Measurements from ENCODE around the gene PTPN13. TPM values are rescaled to one million over a fixed set of nuclear protein-coding genes. Genes with fewer than 3 reads are reported as not detected.
A peak's percentile ranks its signal among the peaks of the same experiment; 100 is the strongest.

Gene PTPN13
- total RNA-seq, 2 donors from 2014 or later, result 9.1 to 26.7 TPM

DNA sequence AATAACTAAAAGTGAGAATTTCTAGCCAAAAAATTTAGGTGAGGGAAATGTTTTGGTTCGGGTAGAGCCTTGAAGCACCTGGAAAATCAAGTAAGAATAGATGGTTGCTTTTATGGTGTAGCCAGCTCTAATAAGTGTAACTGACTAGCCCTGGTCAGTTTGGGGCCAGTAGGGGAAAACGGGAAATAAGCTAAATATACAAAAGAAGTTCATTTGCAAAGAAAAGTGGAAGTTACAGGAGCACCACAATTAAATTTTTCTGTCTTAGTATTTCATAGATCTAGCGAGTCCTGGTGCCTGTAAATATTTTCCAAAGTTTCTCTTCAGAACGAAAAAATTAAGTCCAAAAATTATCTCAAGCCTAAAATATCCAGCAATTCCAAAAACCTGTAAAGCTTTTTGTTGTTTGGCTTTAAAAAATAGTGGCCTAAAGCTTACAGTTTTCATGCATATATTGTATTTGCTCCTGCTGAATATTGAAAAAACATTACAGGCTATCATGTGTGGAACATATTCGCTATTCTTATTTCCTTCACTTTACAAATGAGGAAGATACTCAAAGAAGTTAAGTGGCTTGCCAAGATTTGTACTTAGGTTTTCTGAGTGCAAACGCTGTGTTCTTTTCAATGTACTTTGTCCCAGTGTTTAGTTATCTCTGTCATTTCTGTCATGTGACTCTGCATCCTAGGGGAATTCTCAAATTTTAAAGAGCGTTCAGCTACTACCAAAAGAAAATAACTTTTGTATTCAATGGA lies 7.3 kb upstream of the PTPN13 start:
- Histone ChIP-seq H3K4me3 (no peak overlapping the region), H3K36me3 (replicated peaks in 1 of 2; ENCODE audit: insufficient read depth in 1 of 2, low read depth in 2 of 2) (no peaks in the 10 kb centered on the region), H3K4me1 (no peaks in the 10 kb centered on the region), H3K9me3 (no peaks in the 10 kb centered on the region), H3K27me3 (no peaks in the 10 kb centered on the region), H3K27ac (peak overlapping the region in 1 of 4 donors; percentile 2)
- ATAC-seq (no peak), DNase-seq (no peak)
- no peak for TF ChIP-seq POLR2A (IDR thresholded peaks at IDR 0.05)
- TF ChIP-seq, protein P1, sequence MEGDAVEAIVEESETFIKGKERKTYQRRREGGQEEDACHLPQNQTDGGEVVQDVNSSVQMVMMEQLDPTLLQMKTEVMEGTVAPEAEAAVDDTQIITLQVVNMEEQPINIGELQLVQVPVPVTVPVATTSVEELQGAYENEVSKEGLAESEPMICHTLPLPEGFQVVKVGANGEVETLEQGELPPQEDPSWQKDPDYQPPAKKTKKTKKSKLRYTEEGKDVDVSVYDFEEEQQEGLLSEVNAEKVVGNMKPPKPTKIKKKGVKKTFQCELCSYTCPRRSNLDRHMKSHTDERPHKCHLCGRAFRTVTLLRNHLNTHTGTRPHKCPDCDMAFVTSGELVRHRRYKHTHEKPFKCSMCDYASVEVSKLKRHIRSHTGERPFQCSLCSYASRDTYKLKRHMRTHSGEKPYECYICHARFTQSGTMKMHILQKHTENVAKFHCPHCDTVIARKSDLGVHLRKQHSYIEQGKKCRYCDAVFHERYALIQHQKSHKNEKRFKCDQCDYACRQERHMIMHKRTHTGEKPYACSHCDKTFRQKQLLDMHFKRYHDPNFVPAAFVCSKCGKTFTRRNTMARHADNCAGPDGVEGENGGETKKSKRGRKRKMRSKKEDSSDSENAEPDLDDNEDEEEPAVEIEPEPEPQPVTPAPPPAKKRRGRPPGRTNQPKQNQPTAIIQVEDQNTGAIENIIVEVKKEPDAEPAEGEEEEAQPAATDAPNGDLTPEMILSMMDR (IDR thresholded peaks at IDR 0.05), result no peak
- 47 to 65% methylated on average over 7 of the region's 7 CpGs for WGBS, 2 donors
- intact Hi-C loops (cut with DNase I), result no loop called here

DNA sequence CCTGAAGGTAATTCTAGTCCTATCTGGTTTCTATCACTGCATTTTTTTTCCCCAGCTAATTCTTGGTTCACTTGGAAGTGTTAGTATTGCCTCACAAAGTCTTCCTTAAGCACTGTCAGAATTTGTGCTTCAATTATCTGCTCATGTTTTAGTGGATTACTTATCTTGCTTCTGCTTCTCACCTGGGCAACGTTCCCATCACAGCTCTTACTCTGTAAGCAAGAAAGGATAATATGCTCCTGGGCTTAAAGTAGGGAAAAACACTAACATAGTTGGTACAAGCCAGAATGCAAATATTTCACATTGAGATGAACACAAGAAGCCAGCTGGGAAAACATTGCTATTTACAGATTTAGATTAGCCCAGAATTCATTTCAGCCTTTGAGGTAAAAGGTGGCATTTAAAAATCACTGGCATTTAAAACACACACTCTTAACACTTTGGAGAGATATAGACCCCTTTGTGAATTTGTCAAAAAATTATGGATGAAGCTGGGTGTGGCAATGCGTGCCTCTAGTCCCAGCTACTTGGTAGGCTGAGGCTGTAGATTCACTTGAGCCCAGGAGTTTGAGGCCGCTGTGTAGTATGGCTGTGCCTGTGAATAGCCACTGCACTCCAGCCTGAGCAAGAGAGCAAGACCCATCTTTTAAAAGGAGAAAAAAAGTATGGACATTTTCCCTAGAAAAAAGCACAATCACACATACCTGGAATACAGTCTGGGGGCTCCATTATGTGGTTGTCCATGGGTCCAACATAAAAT lies 6.6 kb upstream of the PTPN13 start:
- H3K36me3 ChIP-seq (replicated peaks in 1 of 2; ENCODE audit: insufficient read depth in 1 of 2, low read depth in 2 of 2), result no peaks in the 10 kb centered on the region
- no peaks in the 10 kb centered on the region for H3K27me3 ChIP-seq
- DNase-seq (no peak), ATAC-seq (no peak)
- no peaks in the 10 kb centered on the region for H3K9me3 ChIP-seq
- peak overlapping the region in 1 of 4 donors; percentile 2 for H3K27ac ChIP-seq
- intact Hi-C loops (cut with DNase I), result no loop called here
- no peaks in the 10 kb centered on the region for H3K4me1 ChIP-seq
- TF ChIP-seq POLR2A (IDR thresholded peaks at IDR 0.05), result no peak
- TF ChIP-seq, protein P1 (IDR thresholded peaks at IDR 0.05), result no peak
- no peak overlapping the region for H3K4me3 ChIP-seq
- WGBS, 2 donors, result 58 to 60% methylated on average over 3 of the region's 3 CpGs

DNA sequence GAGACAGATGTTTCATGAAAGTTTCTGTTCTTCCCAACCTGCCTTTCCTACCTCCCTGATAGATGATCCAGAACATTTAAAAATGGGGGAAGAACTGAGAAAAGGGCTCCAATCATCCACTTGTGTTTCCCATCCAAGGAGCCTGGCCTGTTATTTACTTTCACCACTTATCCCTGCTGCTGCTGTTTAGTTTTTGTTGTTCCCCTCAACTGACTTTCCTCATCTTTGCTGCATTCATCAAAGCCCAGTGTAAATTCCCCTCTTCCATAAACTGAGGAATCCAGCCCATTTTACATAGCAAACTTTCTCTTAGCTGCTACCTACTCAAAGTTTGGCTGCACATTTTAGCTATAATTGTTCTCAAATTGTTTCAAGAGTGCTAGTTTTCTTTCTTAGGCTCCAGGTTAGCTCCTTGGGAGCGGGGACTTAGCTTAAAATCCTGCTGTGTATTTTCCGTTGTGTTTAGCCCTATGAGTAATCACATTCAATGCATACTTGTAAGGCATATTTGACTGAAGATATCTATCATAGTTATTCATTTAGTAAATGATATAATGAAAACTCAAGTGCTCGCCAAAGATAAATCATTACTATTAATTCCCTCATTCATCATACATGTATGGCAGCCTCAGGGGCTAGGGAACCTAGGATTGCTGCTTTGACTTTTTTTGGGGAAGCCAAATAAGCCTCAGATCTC lies 1.4 kb upstream of the PTPN13 start:
- no peak for ATAC-seq
- intact Hi-C loops (cut with DNase I), result no loop called here
- Histone ChIP-seq H3K4me3 (no peak overlapping the region), H3K27me3 (no peaks in the 10 kb centered on the region), H3K27ac (peak overlapping the region in 3 of 4 donors; percentile 70 to 94 (median 94)), H3K9me3 (no peaks in the 10 kb centered on the region), H3K36me3 (replicated peaks in 1 of 2; ENCODE audit: insufficient read depth in 1 of 2, low read depth in 2 of 2) (no peaks in the 10 kb centered on the region), H3K4me1 (no peaks in the 10 kb centered on the region)
- DNase-seq, result no peak
- TF ChIP-seq, protein P1 (IDR thresholded peaks at IDR 0.05), result no peak
- TF ChIP-seq POLR2A (IDR thresholded peaks at IDR 0.05), result no peak
- WGBS, 2 donors, result 55 to 65% methylated on average over 3 of the region's 3 CpGs

DNA sequence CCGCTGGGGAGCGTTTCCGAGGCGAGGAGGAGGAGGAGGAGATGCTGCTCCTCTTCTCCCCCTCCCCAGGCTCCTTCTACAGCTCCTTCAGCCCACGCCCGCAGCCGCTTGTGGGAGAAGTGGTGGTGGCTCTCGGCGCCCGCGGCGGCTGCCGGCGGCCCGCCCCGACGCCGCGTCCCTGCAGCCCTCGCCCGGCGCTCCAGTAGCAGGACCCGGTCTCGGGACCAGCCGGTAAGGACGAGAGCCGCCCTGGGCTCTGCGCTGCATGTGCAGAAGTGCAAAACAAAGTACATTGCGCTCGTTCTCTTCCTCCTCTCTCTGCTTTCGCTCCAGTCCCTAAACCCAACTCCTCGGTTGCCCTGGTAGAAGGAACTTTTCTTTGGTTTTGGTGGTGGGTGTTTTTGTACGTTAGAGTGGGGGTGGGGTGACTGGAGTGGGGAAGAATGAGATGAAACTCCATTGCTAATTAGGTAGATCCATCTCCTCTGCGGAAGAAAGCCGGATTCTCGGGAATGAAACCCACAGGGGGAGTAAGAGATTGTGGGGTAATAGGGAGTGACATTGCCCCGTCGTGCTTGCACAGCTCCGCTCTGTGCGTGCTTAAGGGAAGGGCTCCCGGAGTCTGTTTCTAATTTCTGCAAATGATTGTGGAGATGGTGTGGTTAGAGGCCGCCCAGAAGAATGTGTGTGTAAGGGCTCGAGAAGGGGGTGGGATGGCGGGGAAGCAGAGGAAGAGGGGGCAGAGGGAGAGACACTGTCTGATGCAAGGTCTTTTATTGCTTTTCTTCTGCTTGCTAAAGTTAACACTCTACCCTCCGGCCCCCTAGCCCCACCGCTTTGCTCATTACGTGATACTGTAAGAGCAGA lies 677 bp downstream of the PTPN13 start:
- Histone ChIP-seq H3K27me3 (no peaks in the 10 kb centered on the region), H3K36me3 (replicated peaks in 1 of 2; ENCODE audit: insufficient read depth in 1 of 2, low read depth in 2 of 2) (no peaks in the 10 kb centered on the region), H3K27ac (peak overlapping the region; percentile 67 to 94 (median 89)), H3K4me3 (peak overlapping the region; percentile 29 to 82), H3K4me1 (no peaks in the 10 kb centered on the region), H3K9me3 (no peaks in the 10 kb centered on the region)
- intact Hi-C loops (cut with DNase I), result no loop called here
- 0 to 1% methylated on average over 47 of the region's 47 CpGs for WGBS, 2 donors
- TF ChIP-seq, protein P1 (IDR thresholded peaks at IDR 0.05), result peak in 4 of 7 experiments; percentile 14 to 32 (median 16)
- no peak for TF ChIP-seq POLR2A (IDR thresholded peaks at IDR 0.05)
- ATAC-seq (peak; percentile 39), DNase-seq (peak; percentile 40 to 58 (median 44))
